ENCODE results near the gene ZC3H12D.

Gene ZC3H12D

DNA sequence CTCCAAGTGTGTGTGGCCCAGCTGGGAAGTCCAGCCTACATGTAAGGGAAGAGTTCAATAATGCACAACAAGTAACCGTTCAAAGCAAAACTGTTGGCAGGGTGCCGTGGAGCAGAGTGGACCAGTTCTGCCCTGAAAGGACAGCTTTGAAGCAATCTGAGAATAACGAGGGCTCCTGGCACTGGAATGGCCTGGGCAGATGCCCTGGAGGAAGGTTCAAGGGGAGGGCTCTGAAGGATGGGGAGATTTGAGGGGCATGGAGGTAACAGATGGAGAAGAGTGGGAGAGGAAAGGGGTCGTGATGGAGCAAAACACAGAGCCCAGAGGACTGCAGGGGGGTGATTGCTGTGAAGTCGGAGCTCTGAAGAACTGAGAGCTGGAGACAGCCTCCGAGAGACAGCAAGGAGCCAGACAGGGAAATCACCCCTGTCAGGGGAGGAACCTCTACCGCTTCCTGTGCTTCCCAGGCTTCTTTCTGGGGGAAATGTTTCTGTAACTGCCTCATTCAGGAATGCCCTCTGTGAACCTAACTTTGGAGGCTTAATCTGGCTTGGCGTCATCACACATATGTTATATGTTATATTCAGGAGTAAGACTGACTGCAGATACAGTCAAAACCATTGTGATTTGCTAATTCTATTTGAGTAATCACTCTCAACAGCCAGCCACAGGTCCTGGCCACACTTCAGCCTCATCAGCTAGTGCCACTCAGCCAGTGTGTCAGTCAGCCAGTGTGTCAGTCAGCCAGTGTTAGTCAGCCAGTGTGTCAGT lies 41.2 kb downstream of the ZC3H12D start:
- DNase-seq (ENCODE audit: low read depth, low spot score): no peak

DNA sequence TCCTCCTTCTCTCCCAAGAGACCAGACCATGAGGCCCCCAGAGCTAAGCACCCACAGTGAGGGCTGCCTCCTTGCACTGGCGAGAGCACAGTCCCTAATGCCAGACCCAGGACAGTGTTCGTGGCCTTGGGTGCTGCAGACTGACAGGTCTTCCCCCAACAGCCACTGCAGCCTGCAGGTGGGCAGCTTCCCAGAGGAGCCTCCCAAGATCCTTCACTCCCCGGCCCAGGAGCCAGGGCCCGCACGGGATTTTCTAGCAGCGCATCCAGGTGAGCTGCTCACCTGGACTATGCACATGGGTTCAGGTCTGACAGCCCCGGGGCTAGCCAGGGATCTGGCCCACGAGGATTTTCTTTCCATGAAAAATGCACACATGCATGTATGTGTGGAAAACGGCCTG lies 43.1 kb downstream of the ZC3H12D start:
- DNase-seq (ENCODE audit: low read depth, low spot score): no peak

DNA sequence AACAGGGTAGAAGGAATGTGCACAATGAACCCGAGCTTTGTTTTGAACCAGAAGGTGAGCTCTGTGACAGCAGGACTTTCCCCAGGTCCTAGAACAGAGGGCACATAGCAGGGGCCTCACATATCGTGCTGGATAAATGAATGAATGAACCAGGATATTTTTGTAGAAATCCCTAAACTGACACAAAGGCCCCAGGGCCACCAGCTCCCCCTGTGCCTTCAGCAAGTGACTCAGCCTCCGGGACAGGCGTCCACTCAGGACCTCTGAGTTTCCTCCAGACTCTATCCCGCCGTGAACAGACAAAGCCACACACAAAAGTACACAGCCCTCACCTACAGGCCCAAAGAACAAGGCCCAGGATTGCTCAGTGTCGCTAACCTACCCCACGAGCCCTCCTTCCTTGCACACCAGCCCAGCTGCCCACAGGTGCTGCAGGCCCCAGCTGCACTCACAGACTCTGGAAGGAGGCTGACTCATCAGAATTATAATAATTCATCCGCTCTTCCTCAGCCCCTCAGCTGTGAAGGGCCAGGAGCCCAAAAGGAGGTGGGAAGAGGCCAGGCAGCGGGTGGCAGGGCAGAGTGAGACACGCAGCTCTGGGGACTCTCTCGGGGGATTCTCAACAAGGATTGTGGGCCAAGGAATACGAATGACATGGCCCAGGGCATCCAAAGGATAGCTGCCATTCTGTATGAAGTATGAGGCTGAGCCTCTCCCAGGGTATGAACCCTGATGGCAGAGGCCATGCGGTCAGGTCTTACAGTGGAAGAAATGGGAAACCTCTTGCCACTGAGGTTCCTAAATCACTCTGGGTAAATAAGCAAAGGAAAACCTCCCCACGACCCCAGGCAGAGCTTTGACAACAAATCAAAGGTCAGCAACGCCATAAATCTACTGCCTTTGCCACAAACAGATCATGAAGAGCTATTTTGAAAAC lies 43.8 kb downstream of the ZC3H12D start:
- no peak for DNase-seq (ENCODE audit: low read depth, low spot score)

DNA sequence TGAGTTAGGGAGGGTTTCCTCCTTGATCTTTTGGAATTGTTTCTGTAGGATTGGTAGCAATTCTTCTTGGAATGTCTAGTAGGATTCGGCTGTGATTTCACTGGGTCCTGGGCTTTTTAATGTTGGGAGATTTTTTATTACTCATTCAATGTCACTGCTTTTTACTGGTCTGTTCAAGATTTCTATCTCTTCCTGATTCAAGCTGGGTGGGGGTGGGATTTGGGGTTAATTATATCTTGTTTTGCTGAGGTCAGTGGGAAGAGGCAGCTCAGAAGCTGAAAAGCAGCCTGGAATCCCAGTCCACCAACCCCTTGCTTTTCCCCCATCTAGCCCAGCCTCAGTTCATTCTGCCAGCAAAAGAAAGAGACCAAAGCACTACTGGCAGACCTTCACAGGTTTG lies 45.2 kb downstream of the ZC3H12D start:
- no peak for DNase-seq (ENCODE audit: low read depth, low spot score)

DNA sequence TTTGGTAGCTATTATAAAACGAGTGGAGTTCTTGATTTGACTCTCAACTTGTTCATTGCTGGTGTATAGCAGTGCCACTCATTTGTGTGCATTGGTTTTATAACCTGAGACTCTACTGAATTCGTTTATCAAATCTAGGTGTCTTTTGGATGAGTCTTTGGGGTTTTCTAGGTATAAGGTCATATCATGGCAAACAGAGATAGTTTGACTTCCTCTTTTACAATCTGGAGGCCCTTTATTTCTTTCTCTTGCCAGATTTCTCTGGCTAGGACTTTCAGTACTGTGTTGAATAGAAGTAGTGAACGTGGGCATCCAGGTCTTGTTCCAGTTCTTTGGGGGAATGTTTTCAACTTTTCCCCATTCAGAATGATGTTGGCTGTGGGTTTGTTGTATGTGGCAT lies 46.0 kb downstream of the ZC3H12D start:
- no peak for DNase-seq (ENCODE audit: low read depth, low spot score)

DNA sequence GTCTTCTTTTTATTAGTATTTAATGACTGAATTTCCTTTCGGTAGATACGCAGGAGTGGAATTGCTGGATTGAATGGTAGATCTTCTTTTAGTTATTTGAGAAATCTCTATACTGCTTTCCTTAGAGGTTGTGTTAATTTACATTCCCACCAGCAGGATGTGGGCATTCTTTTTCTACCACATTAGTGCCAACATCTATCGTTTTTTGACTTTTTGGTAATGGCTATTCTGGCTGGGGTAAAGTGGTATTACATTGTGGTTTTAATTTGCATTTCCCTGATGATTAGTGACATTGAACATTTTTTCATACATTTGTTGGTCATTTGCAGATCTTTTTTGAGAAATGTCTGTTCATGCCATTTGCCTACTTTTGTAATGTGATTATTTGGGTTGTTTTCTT lies 47.6 kb downstream of the ZC3H12D start:
- no peak for DNase-seq (ENCODE audit: low read depth, low spot score)

DNA sequence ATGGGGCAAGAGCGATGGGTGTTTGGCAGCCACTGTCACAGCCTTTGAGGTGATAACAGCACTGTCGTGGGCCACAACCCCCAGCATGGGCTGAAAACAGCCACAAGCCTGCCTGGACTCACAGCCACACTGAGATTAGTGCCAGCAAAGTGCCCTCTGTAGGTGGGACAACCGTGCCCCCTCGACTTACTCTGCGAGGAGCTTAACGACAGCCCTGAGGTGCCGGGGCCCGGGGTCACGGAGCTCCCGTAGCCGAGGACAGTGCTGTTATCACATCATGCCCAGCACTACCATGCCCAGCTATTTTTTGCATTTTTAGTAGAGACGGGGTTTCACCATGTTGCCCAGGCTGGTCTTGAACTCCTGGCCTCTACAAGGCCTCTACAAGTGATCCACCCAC lies 48.2 kb downstream of the ZC3H12D start:
- no peak for DNase-seq (ENCODE audit: low read depth, low spot score)

DNA sequence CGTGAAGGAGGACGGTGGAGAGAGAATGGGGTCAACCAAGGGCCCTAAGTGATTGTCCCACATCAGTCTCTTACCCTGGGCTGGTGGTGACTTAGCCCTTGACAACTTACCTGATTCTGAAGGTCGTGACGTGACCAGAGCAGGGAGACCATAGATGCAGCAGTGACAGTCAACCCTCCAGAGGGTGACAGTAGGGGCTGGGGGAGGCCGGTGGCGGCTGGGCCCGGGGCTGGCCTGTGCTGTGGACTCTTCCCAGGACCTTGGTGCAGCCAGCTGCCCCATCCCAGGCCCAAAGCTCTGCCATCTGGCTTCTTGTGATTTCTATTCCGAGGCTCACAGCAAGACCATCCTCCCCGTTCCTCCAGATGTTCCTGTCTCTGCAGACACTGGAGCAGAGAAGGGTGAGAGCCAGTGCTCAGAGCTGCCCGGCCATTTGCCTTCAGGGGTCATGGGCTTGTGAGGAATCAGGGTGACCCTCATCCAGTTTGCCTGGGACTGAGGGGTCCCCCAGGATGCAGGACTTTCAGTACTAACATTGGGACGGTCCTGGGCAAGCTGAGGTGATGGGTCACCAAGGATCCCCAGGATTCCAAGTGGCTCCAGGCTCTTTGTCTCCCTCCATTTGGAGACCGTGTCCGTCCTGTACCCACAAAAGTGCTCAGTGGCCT lies 48.8 kb downstream of the ZC3H12D start:
- no peak for DNase-seq (ENCODE audit: low read depth, low spot score)

DNA sequence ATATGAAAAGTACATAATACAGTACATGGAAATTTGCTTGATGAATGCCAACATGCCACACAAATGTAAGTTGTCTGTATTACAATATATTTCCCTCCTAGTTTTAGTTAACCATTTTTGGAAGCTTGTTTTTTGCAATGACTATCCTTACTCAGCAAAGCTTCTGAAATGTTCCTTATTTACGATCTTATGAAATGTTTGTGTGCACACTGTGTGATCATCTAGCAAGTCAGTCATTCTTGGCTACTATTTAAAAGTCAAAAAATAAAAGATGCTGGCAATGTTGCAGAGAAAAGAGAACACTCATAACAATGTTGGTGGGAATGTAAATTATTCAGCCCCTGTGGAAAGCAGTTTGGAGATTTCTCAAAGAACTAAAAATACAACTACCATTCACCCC lies 50.9 kb downstream of the ZC3H12D start:
- DNase-seq (ENCODE audit: low read depth, low spot score): no peak

DNA sequence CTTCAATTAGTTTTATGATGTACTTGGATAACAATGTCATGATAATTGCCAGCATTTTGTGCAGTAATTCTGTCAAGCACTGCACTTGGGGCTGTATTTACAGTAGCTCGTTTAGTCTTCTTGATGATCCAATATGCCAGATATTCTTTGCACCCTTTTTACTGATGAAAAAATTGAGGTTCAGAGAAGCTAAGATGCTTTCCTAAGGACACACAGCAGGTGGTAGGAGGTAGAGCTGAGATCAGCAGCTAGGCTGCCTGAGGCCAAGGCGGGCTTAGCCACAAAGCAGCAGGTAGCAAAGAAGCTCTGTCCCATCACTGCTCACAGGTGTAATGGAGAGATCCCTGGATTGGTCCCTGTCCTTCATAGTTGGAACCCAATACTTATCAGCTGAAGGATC lies 51.4 kb downstream of the ZC3H12D start:
- DNase-seq (ENCODE audit: low read depth, low spot score): no peak

DNA sequence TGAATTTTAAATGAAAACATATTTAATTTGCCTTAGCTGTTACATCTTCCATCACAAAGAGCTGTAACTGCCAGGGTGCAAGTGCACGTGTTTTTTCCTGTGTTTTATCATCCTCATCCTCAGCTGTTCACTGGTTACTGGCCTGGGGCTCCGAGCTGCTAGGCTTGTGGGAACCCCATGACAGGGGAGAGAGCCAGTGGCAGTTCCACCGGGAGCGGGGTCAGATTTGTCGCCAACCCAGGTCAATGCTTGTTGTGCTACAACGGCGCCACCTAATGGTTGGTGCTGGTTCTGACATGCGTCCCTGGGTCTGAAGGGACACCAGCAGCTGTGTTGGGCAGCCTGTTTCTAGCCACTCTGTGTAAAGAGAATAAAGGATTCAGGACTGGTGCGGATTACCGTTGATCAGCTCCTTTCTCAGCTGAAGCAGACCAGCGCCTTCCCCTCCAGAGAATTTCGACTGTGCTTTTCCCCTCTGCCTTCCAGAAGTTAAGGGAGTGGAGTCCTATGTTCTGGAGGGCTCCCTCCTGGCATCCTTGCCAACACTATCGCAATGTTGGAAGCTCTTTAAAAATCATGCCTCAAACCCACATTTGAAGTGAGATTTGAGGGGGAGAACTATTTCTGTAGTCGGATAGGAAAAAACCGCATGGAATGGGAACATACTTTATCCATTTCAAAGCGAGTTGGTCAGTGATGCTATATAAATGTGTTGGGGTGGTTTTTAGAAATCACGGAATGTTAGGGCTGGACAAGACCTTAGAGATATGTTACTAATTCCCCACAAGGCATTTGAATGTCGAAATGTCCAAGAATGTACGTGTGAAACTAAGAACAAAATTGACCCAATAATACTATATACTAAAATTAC lies 52.7 kb downstream of the ZC3H12D start:
- peak; percentile 79 for DNase-seq (ENCODE audit: low read depth, low spot score)

DNA sequence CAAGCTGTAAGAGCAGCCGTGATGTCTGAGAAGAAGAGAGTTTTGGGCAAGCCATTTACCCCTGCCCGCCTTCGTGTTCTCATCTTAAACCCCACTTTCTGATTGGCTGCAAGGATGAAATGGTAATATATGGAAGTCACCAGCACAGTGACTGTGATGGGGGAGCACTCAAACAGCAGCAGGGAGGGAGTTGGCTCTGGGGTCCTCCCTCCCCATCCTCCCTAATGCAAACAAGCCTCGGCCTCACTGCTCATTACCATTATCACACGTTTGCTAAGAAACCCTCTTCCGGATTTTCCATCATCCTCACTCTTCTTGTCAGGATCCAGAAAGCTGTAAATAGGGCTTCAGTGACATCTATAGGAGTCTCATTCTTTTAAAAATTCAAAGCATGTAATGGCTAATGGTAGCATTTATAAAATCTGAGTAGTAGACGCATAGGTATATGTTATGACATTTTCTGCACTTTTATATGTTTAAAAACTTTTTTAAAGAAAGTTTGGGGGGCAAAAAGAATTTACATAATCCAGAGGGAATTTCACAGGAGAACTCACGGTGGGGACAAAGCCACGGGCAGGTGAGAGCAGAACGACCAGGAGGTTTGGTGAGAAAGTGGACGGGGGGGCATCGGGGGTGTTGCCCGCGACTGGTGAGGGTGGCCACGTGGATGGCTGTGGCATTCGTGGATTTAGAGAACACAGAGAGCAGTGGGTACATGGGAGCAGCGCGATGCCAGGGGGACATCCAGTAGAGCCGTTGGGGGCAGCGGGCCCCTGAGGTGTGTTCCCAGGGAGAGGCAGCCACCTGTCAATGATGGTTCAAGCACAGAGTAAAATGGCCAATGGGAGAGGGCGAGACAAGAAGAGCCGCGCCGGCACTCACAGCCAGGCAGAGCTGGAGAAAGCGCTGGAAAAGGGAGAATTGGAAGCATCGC lies 55.1 kb downstream of the ZC3H12D start:
- no peak for DNase-seq (ENCODE audit: low read depth, low spot score)

DNA sequence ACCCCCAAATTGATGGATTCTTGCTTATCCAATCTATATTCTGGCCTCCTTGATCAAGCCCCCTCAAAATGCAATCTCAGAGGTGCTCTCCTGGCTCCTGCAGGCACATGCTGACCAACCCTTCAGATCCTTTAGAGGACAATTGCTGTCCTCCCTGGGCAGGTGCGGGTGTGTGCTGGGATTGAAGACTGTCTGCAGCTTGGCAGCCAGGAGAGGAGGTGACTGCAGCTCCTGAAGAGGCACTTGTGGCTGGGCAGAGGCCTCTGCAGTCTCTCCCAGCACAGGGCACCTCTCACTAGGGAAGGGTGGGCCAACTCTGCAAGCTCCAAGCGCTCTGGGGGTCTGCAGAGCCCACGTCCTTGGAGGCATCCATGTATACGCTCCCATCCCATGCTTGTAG lies 56.2 kb downstream of the ZC3H12D start:
- no peak for DNase-seq (ENCODE audit: low read depth, low spot score)

DNA sequence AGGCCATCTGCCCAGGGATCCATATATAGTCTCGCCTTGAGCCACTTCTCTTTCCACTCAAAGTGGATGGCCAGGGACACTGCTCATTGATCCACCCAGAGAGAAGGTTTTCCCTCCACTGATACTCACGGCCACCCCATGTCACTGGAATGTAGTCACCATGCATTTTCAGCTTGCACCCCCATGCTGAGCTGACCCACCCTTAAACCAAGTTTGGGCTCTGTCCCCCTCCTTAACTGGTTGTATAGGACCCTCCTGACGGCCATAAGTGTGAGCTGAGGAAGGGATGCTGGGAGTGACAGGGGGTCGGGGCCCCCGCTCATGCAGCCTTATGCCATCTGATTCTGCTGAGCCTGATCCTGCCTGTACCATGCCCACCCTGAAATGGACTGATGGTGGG lies 59.1 kb downstream of the ZC3H12D start:
- DNase-seq (ENCODE audit: low read depth, low spot score): no peak

DNA sequence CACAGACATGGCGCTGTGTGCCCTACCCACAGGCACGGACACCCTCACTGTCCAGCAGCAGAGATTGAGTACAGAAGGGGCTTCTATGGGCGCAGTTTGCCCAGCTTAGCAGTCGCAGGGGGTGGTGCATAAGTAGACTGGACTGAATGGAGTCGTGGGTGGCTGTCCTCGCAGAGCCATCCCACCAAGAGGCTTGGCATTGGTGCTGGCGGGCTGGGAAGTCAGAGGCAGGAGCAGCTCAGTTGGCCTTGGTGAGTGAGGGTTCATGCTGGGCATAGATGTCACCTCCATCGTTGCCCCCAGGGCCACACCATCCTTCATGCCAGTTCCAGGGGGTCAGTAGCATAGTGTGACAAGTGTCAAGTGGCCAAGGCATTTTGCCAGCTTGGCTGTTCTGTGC lies 59.6 kb downstream of the ZC3H12D start:
- DNase-seq (ENCODE audit: low read depth, low spot score): no peak

DNA sequence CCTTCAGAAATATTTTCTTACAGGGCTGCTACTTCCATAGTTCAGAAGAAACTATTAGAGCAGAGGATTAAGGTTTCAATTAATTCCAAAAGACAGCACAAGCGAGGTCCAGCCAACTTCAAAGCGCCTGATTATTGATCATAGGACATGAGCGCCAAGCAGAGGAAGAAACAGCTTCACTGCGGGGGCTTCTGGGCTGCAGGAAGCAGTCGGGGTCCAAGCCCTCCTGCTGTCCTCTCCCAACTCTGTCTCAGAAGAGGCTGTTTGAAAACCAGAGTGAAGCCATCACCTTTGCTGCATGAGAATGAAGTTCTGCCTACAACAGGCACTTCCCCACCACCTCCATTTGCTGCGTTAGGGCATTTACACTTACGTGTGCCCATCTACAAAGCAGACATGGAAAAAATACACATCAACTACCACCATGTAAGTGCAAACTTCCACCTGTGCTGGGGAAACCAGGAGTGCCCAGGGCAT lies 60.8 kb downstream of the ZC3H12D start:
- DNase-seq (ENCODE audit: low read depth, low spot score): no peak

DNA sequence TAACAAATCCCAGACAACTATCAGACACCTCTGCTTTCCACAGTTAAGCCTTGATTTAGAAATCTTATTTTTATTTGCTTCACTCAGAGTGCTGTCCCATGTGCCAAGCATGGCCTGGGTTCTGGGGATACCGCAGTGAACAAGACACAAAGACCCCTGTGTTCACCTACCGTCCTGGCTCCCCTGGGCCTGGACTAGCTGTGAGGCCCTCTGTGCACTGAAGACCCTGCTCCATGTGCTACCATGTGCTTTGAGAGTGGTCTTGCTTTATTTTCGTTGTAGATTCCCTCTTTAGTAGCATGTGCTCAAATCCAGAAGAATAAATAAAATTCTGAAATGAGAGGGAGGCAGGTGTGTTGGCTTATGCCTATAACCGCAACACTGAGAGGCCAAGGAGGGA lies 62.2 kb downstream of the ZC3H12D start:
- no peak for DNase-seq (ENCODE audit: low read depth, low spot score)

DNA sequence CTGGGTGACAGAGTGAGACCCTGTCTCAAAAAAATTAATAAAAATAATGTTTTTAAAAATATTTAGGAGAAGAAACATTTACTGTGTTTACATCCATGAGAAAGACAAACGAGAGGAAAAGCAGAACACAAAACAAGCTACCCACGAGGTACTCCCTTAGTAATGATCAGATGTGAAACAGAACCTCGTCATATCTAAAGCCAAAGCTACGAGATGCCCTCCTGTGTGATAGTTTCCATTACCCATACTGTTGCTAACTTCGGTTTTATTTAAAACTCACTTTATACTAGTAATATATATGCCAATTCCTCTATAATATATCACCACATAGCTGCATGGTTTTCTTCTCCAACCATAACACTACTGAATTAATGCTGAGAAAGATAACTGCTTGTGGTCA lies 63.7 kb downstream of the ZC3H12D start:
- DNase-seq (ENCODE audit: low read depth, low spot score): no peak

DNA sequence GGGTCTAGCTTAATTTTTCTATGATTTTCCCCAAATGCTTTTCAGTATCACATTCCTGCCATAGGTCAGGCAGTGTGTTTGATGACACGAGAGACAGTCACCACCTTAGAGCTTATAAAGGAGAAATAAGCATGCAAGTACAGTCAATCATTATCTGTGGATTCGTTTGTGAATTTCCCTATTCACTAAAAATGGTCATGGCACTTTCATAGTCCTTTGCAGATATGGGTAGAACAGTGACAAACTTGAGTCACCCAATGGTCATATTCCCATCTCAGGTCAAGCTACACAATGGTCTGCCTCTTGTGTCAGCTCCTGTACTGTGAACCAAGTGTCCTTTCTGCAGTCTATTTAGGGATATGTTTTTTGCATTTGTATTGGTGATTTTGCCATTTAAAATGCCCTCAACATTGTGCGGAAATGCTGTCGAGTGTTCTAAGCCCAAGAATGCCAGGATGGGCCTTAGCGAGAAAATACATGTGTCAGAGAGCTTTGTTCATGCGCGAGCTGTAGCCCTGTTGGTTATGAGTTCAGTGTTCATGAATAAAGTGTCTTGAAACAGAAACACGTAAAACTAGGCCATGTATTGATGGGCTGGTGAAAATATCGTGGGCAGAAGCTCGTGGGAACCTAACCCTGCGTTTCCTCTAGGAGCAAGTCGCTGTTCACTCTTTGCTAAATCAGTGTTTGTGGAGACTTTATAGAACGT lies 65.0 kb downstream of the ZC3H12D start:
- no peak for DNase-seq (ENCODE audit: low read depth, low spot score)

DNA sequence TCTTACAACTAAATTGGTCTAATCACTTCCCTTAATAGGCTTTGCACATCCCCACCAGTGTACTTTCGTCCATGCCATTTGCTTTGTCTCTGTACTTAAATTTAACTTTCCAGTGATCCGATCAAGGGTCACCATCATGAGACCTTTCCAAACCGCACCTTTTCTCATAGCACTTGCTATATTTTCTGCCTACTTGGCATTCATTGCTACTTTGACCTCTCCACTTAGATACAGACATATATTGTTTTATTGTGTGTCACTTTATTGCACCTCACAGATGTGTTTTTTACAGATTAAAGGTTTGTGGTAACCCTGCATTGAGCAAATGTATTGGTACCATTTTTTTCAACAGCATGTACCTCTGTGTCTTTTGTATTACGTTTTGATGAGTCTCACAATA lies 70.0 kb downstream of the ZC3H12D start:
- DNase-seq (ENCODE audit: low read depth, low spot score): no peak

All from activated naive CD8-positive, alpha-beta T cell treated with anti-CD3 and anti-CD28 coated beads, Interleukin-2, amount 50 U/mL, for 16 hours (primary cell).